GM23248 (cell line): ENCODE data around the gene CYP1A1. TPM values are rescaled to one million over a fixed set of nuclear protein-coding genes. Genes with fewer than 3 reads are reported as not detected.

ENCODE experiments used
- DNase-seq: peaks from one replicate; pipeline ENCODE4 v3.0.0-alpha.2; 2015
- H2AFZ ChIP-seq: fragments of 200-600 bp; sonication (generic); 2 replicates; pipeline ENCODE4 v1.6.1; 2016; ENCODE audit warnings: antibody characterized with exemption
- H3F3A ChIP-seq: fragments of 200-600 bp; sonication (generic); 2 replicates; pipeline ENCODE4 v1.6.1; 2016; ENCODE audit warnings: mild to moderate bottlenecking, antibody characterized with exemption, mixed run types; ENCODE audit not compliant: insufficient read depth
- H3K27ac ChIP-seq: fragments of 200-600 bp; sonication (generic); 2 replicates; pipeline ENCODE4 v1.5.1; 2016; ENCODE audit warnings: mild to moderate bottlenecking
- H3K27me3 ChIP-seq: fragments of 200-600 bp; sonication (generic); replicated peaks from 2 replicates; pipeline ENCODE4 v1.6.1; 2016; ENCODE audit warnings: mild to moderate bottlenecking; ENCODE audit not compliant: insufficient read depth
- H3K36me3 ChIP-seq: fragments of 200-600 bp; sonication (generic); 2 replicates; pipeline ENCODE4 v1.6.1; 2016; ENCODE audit warnings: low read depth, mild to moderate bottlenecking
- H3K4me1 ChIP-seq: fragments of 200-600 bp; sonication (generic); 2 replicates; pipeline ENCODE4 v1.6.1; 2016; ENCODE audit warnings: mild to moderate bottlenecking; ENCODE audit not compliant: insufficient read depth
- H3K4me2 ChIP-seq: fragments of 200-600 bp; sonication (generic); one replicate; pipeline ENCODE4 v1.6.1; 2016; ENCODE audit warnings: mild to moderate bottlenecking; ENCODE audit not compliant: unreplicated experiment
- H3K4me3 ChIP-seq: fragments of 200-600 bp; sonication (generic); 2 replicates; pipeline ENCODE4 v1.5.1; 2016; ENCODE audit warnings: mild to moderate bottlenecking
- H3K79me2 ChIP-seq: fragments of 200-600 bp; sonication (generic); 2 replicates; pipeline ENCODE4 v1.6.1; 2016; ENCODE audit warnings: mild to moderate bottlenecking; ENCODE audit not compliant: insufficient read depth
- H3K9ac ChIP-seq: fragments of 200-600 bp; sonication (generic); 2 replicates; pipeline ENCODE4 v1.6.1; 2016; ENCODE audit warnings: mild to moderate bottlenecking
- H3K9me2 ChIP-seq: fragments of 200-600 bp; sonication (generic); 2 replicates; pipeline ENCODE4 v1.6.1; 2016; ENCODE audit warnings: mixed run types, mild to moderate bottlenecking, moderate library complexity; ENCODE audit not compliant: insufficient read depth
- H3K9me3 ChIP-seq: fragments of 200-600 bp; sonication (generic); one replicate; pipeline ENCODE4 v1.6.1; 2017; ENCODE audit warnings: low read depth
- H4K20me1 ChIP-seq: fragments of 200-600 bp; sonication (generic); 2 replicates; pipeline ENCODE4 v1.6.0; 2016; ENCODE audit not compliant: insufficient read depth
- EZH2 ChIP-seq: fragments of 200-600 bp; sonication (generic); IDR thresholded peaks from 2 replicates; pipeline ENCODE4 v1.6.1; 2018; ENCODE audit warnings: antibody characterized with exemption, mild to moderate bottlenecking; ENCODE audit not compliant: insufficient read depth, poor library complexity, severe bottlenecking
- EZH2phosphoT487 ChIP-seq: fragments of 200-600 bp; sonication (generic); IDR thresholded peaks from 2 replicates; pipeline ENCODE4 v1.6.1; 2018; ENCODE audit warnings: antibody characterized with exemption, moderate library complexity, mild to moderate bottlenecking, low read depth; ENCODE audit not compliant: insufficient read depth
- WGBS, 2 experiments: methylation state at CpG; one replicate each; pipeline ENCODE4 v1.1.6; 2015 to 2017; ENCODE audit warnings: low lambda C conversion rate in 2 of 2, low coverage in 1 of 2; ENCODE audit errors: missing lambda C conversion rate in 2 of 2; 5-methylcytosine and 5-hydroxymethylcytosine counted together
- in situ Hi-C: fragments of 300-500 bp; cut with MboI; formaldehyde crosslinking; loops from 2 replicates; pipeline ENCODE4 v1.15.0; 2020
- polyA plus RNA-seq: library from polyadenylated mRNA; unstranded; fragments of >200 nt; fragmentation: Nextera tagmentation; extraction: Ambion mirVana; gene quantifications from 2 replicates; pipeline ENCODE4 v1.2.1, GENCODE V29; 2016
- total RNA-seq: library from RNA; depleted of rRNA; stranded (reverse); fragments of >200 nt; shearing (Covaris generic); gene quantifications from 2 replicates; pipeline ENCODE4 v1.2.3, GENCODE V29; 2014

The CYP1A1 gene
- total and polyA plus RNA-seq, 2 experiments from 2014 or later: not detected

- Histone ChIP-seq H3K9me3 (no peaks in the 10 kb centered on the region), H3F3A (no peaks in the 10 kb centered on the region), H3K27ac (no peak overlapping the region), H3K4me2 (no peak overlapping the region), H3K79me2 (no peaks in the 10 kb centered on the region), H3K9me2 (no peaks in the 10 kb centered on the region), H4K20me1 (no peaks in the 10 kb centered on the region), H3K9ac (no peak overlapping the region), H3K4me1 (0 out of 2 replicates have a peak, but pooled peaks cover 5% of the 10 kb centered on the region), H3K4me3 (no peak overlapping the region), H3K36me3 (no peaks in the 10 kb centered on the region), H3K27me3 (no peaks in the 10 kb centered on the region), H2AFZ (no peak overlapping the region)
- in situ Hi-C loops: loop anchor here (5.0 to 10.0 kb wide), 3 partner anchors 63 to 393 kb away; no protein-coding TSS in a partner anchor
- TF ChIP-seq EZH2phosphoT487: no peak
- TF ChIP-seq EZH2: no peak
- no peak for DNase-seq
- WGBS, 2 experiments: 70 to 72% methylated on average over 14 of the region's 14 CpGs
Measured at GRCh38 chr15:74767167-74768098, 42.1 kb upstream of the CYP1A1 start.

GRCh38 chr15:74763416-74763815 is 38.1 kb upstream of the CYP1A1 start:
- Histone ChIP-seq H3F3A (no peaks in the 10 kb centered on the region), H3K9me2 (no peaks in the 10 kb centered on the region), H3K9ac (no peak overlapping the region), H3K4me3 (no peak overlapping the region), H3K36me3 (no peaks in the 10 kb centered on the region), H3K27ac (no peak overlapping the region), H3K4me2 (no peak overlapping the region), H3K79me2 (no peaks in the 10 kb centered on the region), H3K9me3 (no peaks in the 10 kb centered on the region), H2AFZ (no peak overlapping the region), H3K27me3 (peaks cover 11% of the 10 kb centered on the region), H3K4me1 (no peaks in the 10 kb centered on the region), H4K20me1 (no peaks in the 10 kb centered on the region)
- 63 to 65% methylated on average over 15 of the region's 15 CpGs for WGBS, 2 experiments
- TF ChIP-seq EZH2phosphoT487 (no peak), EZH2 (no peak)
- DNase-seq: no peak
- in situ Hi-C loops: loop anchor here (10.0 kb wide), 2 partner anchors 59 to 389 kb away; no protein-coding TSS in a partner anchor

- Histone ChIP-seq H3K4me1 (no peaks in the 10 kb centered on the region), H3K9ac (no peak overlapping the region), H3K27ac (no peak overlapping the region), H3K4me3 (no peak overlapping the region), H4K20me1 (no peaks in the 10 kb centered on the region), H3F3A (no peaks in the 10 kb centered on the region), H3K9me3 (no peaks in the 10 kb centered on the region), H3K79me2 (no peaks in the 10 kb centered on the region), H3K36me3 (no peaks in the 10 kb centered on the region), H3K4me2 (no peak overlapping the region), H2AFZ (no peak overlapping the region), H3K9me2 (no peaks in the 10 kb centered on the region), H3K27me3 (peaks cover 11% of the 10 kb centered on the region)
- TF ChIP-seq EZH2phosphoT487 (no peak), EZH2 (no peak)
- WGBS, 2 experiments: 13 to 16% methylated on average over 6 of the region's 6 CpGs
- DNase-seq: no peak
- in situ Hi-C loops: loop anchor here (10.0 kb wide), 2 partner anchors 58 to 388 kb away; no protein-coding TSS in a partner anchor
Measured at GRCh38 chr15:74762791-74763150, 37.4 kb upstream of the CYP1A1 start.

- no peaks in the 10 kb centered on the region for H4K20me1 ChIP-seq
- H3K27me3 ChIP-seq: peaks cover 25% of the 10 kb centered on the region
- H2AFZ ChIP-seq: no peak overlapping the region
- H3K79me2 ChIP-seq: no peaks in the 10 kb centered on the region
- H3K27ac ChIP-seq: no peak overlapping the region
- H3K9ac ChIP-seq: no peak overlapping the region
- no peak overlapping the region for H3K4me2 ChIP-seq
- no peaks in the 10 kb centered on the region for H3K4me1 ChIP-seq
- no peaks in the 10 kb centered on the region for H3F3A ChIP-seq
- no peaks in the 10 kb centered on the region for H3K9me3 ChIP-seq
- in situ Hi-C loops: no loop called here
- 68 to 72% methylated on average over 8 of the region's 8 CpGs for WGBS, 2 experiments
- no peak for DNase-seq
- H3K4me3 ChIP-seq: no peak overlapping the region
- no peaks in the 10 kb centered on the region for H3K9me2 ChIP-seq
- H3K36me3 ChIP-seq: no peaks in the 10 kb centered on the region
- TF ChIP-seq EZH2phosphoT487 (no peak), EZH2 (no peak)
Measured at GRCh38 chr15:74758736-74759135, 33.4 kb upstream of the CYP1A1 start.
